SKM-1 treated with dmso at 0.1 percent for 144 hours (cell line): ENCODE results near the gene PGAM2.

Experiments
- DNase-seq: peaks from one replicate; lab custom pipeline; 2025; ENCODE audit not compliant: unreplicated experiment; lab: John Stamatoyannopoulos, UW

The PGAM2 gene

GRCh38 chr7:44065431-44066110 is at the start of gene PGAM2:
PGAM2 (minus strand) TSS chr7:44065567; CDS start chr7:44065529, 38 bp downstream.
- DNase-seq = no peak

GRCh38 chr7:44114586-44115310 is 49.4 kb upstream of the PGAM2 start:
- DNase-seq = no peak

GRCh38 chr7:44113764-44114354 is 48.5 kb upstream of the PGAM2 start:
- no peak for DNase-seq

GRCh38 chr7:44112997-44113763 is 47.8 kb upstream of the PGAM2 start:
- DNase-seq = no peak

- no peak for DNase-seq
These were observed 47.0 kb upstream of the PGAM2 start for GRCh38 chr7:44112231-44112996.

GRCh38 chr7:44111761-44112160 is 46.4 kb upstream of the PGAM2 start:
- no peak for DNase-seq

GRCh38 chr7:44110719-44111635 is 45.6 kb upstream of the PGAM2 start:
- no peak for DNase-seq

GRCh38 chr7:44109991-44110390 is 44.6 kb upstream of the PGAM2 start:
- no peak for DNase-seq

GRCh38 chr7:44108768-44109750 is 43.7 kb upstream of the PGAM2 start:
- DNase-seq = no peak

- no peak for DNase-seq
These were observed 42.8 kb upstream of the PGAM2 start for GRCh38 chr7:44107961-44108767.

- no peak for DNase-seq
These were observed 42.0 kb upstream of the PGAM2 start for GRCh38 chr7:44107116-44107960.

- no peak for DNase-seq
These were observed 41.1 kb upstream of the PGAM2 start for GRCh38 chr7:44106311-44107065.

GRCh38 chr7:44105832-44106231 is 40.5 kb upstream of the PGAM2 start:
- no peak for DNase-seq

- DNase-seq = no peak
These were observed 39.7 kb upstream of the PGAM2 start for GRCh38 chr7:44104860-44105771.
